ENCODE data around the gene ZNF823.

DNA sequence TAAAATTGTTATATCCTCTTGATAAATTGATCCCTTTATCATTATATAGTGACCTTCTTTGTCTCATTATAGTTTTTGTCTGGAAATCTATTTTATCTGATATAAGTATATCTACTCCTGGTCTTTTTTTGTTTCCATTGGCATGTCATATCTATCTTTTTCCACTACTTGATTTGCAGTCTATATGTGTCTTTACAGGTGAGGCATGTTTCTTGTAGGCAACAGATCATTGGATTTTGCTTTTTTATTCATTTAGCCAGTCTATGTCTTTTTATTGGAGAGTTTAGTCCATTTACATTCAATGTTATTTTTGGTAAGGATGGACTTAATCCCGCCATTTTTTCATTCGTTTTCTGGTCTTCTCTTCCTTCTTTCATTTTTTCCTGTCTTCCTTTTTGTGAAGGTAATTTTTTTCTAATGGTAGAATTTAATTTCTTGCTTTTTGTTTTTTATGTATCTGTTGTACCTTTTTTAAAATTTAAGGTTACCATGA, 13.5 kb upstream of the ZNF823 start:
- TF ChIP-seq, protein P1, sequence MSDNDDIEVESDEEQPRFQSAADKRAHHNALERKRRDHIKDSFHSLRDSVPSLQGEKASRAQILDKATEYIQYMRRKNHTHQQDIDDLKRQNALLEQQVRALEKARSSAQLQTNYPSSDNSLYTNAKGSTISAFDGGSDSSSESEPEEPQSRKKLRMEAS (IDR thresholded peaks at IDR 0.05; ENCODE audit: low read depth, low read length): no peak
- TF ChIP-seq, protein P2, sequence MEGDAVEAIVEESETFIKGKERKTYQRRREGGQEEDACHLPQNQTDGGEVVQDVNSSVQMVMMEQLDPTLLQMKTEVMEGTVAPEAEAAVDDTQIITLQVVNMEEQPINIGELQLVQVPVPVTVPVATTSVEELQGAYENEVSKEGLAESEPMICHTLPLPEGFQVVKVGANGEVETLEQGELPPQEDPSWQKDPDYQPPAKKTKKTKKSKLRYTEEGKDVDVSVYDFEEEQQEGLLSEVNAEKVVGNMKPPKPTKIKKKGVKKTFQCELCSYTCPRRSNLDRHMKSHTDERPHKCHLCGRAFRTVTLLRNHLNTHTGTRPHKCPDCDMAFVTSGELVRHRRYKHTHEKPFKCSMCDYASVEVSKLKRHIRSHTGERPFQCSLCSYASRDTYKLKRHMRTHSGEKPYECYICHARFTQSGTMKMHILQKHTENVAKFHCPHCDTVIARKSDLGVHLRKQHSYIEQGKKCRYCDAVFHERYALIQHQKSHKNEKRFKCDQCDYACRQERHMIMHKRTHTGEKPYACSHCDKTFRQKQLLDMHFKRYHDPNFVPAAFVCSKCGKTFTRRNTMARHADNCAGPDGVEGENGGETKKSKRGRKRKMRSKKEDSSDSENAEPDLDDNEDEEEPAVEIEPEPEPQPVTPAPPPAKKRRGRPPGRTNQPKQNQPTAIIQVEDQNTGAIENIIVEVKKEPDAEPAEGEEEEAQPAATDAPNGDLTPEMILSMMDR (IDR thresholded peaks at IDR 0.05; ENCODE audit: low read depth, low read length): no peak
- TF ChIP-seq POLR2A (IDR thresholded peaks at IDR 0.05; ENCODE audit: extremely low read depth, insufficient read length): no peak

All from NB4 (cell line).